Astrocyte of the cerebellum (primary cell): ENCODE data around the gene NAA38.
A peak's percentile ranks its signal among the peaks of the same experiment; 100 is the strongest.

Source experiments
- DNase-seq: peaks from one replicate; pipeline ENCODE4 v3.0.0-alpha.2; 2011; ENCODE audit warnings: low read depth
- H3K4me3 ChIP-seq: 2 replicates; pipeline ENCODE4 v1.5.1; 2011; ENCODE audit warnings: mild to moderate bottlenecking, low read depth, low read length, moderate library complexity
- CTCF ChIP-seq: IDR thresholded peaks from 2 replicates; pipeline ENCODE4 v1.5.1; 2012; ENCODE audit warnings: low read length, low read depth, moderate library complexity, mild to moderate bottlenecking; ENCODE audit errors: missing control alignments
- in situ Hi-C: cut with HindIII; loops from 2 replicates; pipeline ENCODE4 v1.10.0; 2017; ENCODE audit warnings: low sequenced_read_pairs

The NAA38 gene

GRCh38 chr17:7893187-7893880, 36.0 kb upstream of the NAA38 start:
- no peak for DNase-seq
- in situ Hi-C loops: no loop called here

GRCh38 chr17:7889166-7889955, 32.0 kb upstream of the NAA38 start:
- TF ChIP-seq CTCF: peak; percentile 49
- peak overlapping the region; percentile 3 for H3K4me3 ChIP-seq
- DNase-seq: peak; percentile 70
- in situ Hi-C loops: no loop called here

More at GRCh38 chr17:7893187-7893880, 36.0 kb upstream of the NAA38 start:
- no peak overlapping the region for H3K4me3 ChIP-seq
- no peak for TF ChIP-seq CTCF

GRCh38 chr17:7888184-7888920, 31.0 kb upstream of the NAA38 start, which contains the start of gene CHD3:
TSS of gene CHD3 (plus strand) at chr17:7888789. CDS start at chr17:7889001, 212 bp downstream.
- TF ChIP-seq CTCF: no peak
- in situ Hi-C loops: no loop called here
- no peak for DNase-seq
- H3K4me3 ChIP-seq: peak within 1 kb of the TSS; percentile 39

- in situ Hi-C loops: no loop called here
- peak overlapping the region; percentile 84 for H3K4me3 ChIP-seq
- no peak for TF ChIP-seq CTCF
- DNase-seq: peak; percentile 92
Measured at GRCh38 chr17:7887482-7888183, 30.3 kb upstream of the NAA38 start.

- DNase-seq: no peak
- no peak for TF ChIP-seq CTCF
- peak overlapping the region; percentile 84 for H3K4me3 ChIP-seq
- in situ Hi-C loops: no loop called here
Measured at GRCh38 chr17:7887038-7887481, 29.7 kb upstream of the NAA38 start.
